Measurements from ENCODE around the gene ZNF792.

Gene ZNF792

DNA sequence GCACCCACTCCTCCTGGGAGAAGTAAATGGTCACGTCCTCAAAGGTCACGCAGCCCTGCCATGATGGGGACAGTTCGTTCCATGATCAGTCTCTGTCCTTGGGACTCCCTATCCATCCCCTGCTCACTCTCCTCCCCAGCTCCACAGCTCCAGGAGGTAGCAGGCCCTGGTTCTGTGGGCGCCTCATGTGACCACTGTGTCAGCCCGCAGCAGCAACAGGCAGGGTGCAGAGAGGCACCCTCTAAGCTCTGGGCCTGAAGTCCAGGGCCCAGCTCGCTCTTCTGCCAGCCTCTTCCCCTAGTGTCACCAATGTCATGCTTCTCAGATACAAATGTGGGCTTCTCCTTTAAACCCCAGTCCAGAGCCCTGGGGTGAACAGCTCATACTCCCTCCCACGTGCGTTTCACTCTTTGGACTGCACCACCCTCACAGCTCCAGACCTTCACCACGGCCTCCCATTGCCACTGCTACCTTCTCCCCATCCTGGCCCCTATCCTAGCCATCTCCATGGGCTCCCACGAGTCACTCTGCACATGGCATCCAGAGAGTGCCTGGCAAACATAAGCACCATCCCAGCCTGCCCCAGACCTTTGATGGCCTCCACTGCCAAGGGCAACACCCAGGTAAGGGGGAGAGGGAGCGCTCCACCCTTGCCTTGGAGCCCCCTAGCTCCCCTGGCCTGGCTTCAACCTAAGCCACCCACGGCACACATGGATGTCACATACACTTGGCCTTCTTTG is 2.9 kb downstream of the ZNF792 start:
- H3K27me3 ChIP-seq (ENCODE audit: insufficient read depth, low read length): no peaks in the 10 kb centered on the region
- H4K12ac ChIP-seq (ENCODE audit: low read depth, low read length): no peak overlapping the region
- no peak overlapping the region for H2BK5ac ChIP-seq (ENCODE audit: low read depth, low read length, poor library complexity)
- WGBS (ENCODE audit: extremely low coverage, insufficient coverage, insufficient read length): no CpG with 5 or more reads among the region's 12 CpGs
- no peak overlapping the region for H3K18ac ChIP-seq (ENCODE audit: low read length)
- H4K91ac ChIP-seq (ENCODE audit: low read depth, low read length): no peak overlapping the region
- H3K27ac ChIP-seq (ENCODE audit: low read depth, low read length): no peak overlapping the region
- no peak overlapping the region for H3K4me2 ChIP-seq (ENCODE audit: low read length)
- H2BK12ac ChIP-seq (ENCODE audit: low read length): no peak overlapping the region
- no peak overlapping the region for H3K4me3 ChIP-seq (ENCODE audit: low read depth, low read length)
- H2AFZ ChIP-seq (ENCODE audit: insufficient read depth, low read length, poor library complexity): no peak overlapping the region
- peaks cover 23 to 37% of the 10 kb centered on the region in 2 experiments for H3K36me3 ChIP-seq (ENCODE audit: control insufficient read depth in 1 of 2, insufficient read depth in 2 of 2, low read length in 2 of 2)
- H3K14ac ChIP-seq (ENCODE audit: low read length): no peak overlapping the region
- peaks cover 3% of the 10 kb centered on the region for H3K79me2 ChIP-seq (ENCODE audit: control insufficient read depth, insufficient read depth, low read length, poor library complexity)
- H3K23ac ChIP-seq (ENCODE audit: low read length): no peak overlapping the region
- H2BK120ac ChIP-seq (ENCODE audit: insufficient read depth, low read length, poor library complexity): no peak overlapping the region
- no peak for DNase-seq
- peaks cover 11 to 13% of the 10 kb centered on the region in 2 experiments for H3K4me1 ChIP-seq (ENCODE audit: control insufficient read depth in 1 of 2, insufficient read depth in 2 of 2, low read length in 2 of 2)
- H4K8ac ChIP-seq (ENCODE audit: low read depth, low read length): no peak overlapping the region
- no peak overlapping the region for H2AK5ac ChIP-seq (ENCODE audit: low read length)
- no peak overlapping the region for H3K4ac ChIP-seq (ENCODE audit: low read depth, low read length)
- H3K9ac ChIP-seq (ENCODE audit: low read length): no peak overlapping the region
- H3K9me3 ChIP-seq (ENCODE audit: insufficient read depth, low read depth, low read length): peaks cover 37% of the 10 kb centered on the region
- peaks cover 7% of the 10 kb centered on the region for H3K79me1 ChIP-seq (ENCODE audit: low read length)

- Histone ChIP-seq H4K12ac (ENCODE audit: low read depth, low read length) (no peak overlapping the region), H3K18ac (ENCODE audit: low read length) (no peak overlapping the region), H3K79me2 (ENCODE audit: control insufficient read depth, insufficient read depth, low read length, poor library complexity) (peaks cover 3% of the 10 kb centered on the region), H2BK120ac (ENCODE audit: insufficient read depth, low read length, poor library complexity) (no peak overlapping the region), H3K4me3 (ENCODE audit: low read depth, low read length) (no peak overlapping the region), H2AFZ (ENCODE audit: insufficient read depth, low read length, poor library complexity) (no peak overlapping the region), H2AK5ac (ENCODE audit: low read length) (no peak overlapping the region), H3K23ac (ENCODE audit: low read length) (no peak overlapping the region), H3K36me3 (ENCODE audit: control insufficient read depth in 1 of 2, insufficient read depth in 2 of 2, low read length in 2 of 2) (peaks cover 23 to 37% of the 10 kb centered on the region in 2 experiments), H3K14ac (ENCODE audit: low read length) (no peak overlapping the region), H3K27me3 (ENCODE audit: insufficient read depth, low read length) (no peaks in the 10 kb centered on the region), H3K9ac (ENCODE audit: low read length) (no peak overlapping the region), H3K4me2 (ENCODE audit: low read length) (no peak overlapping the region), H4K8ac (ENCODE audit: low read depth, low read length) (no peak overlapping the region), H2BK12ac (ENCODE audit: low read length) (no peak overlapping the region), H4K91ac (ENCODE audit: low read depth, low read length) (no peak overlapping the region), H3K27ac (ENCODE audit: low read depth, low read length) (no peak overlapping the region), H2BK5ac (ENCODE audit: low read depth, low read length, poor library complexity) (no peak overlapping the region), H3K9me3 (ENCODE audit: insufficient read depth, low read depth, low read length) (peaks cover 37% of the 10 kb centered on the region), H3K4ac (ENCODE audit: low read depth, low read length) (no peak overlapping the region), H3K4me1 (ENCODE audit: control insufficient read depth in 1 of 2, insufficient read depth in 2 of 2, low read length in 2 of 2) (peaks cover 11 to 13% of the 10 kb centered on the region in 2 experiments), H3K79me1 (ENCODE audit: low read length) (peaks cover 7% of the 10 kb centered on the region)
- no CpG with 5 or more reads among the region's 8 CpGs for WGBS (ENCODE audit: extremely low coverage, insufficient coverage, insufficient read length)
- DNase-seq: no peak
Measured at GRCh38 chr19:34960103-34960805, 3.8 kb downstream of the ZNF792 start.

GRCh38 chr19:34959021-34959420 is 5.0 kb downstream of the ZNF792 start:
- Histone ChIP-seq H2BK120ac (ENCODE audit: insufficient read depth, low read length, poor library complexity) (no peak overlapping the region), H2BK12ac (ENCODE audit: low read length) (no peak overlapping the region), H2AK5ac (ENCODE audit: low read length) (no peak overlapping the region), H3K18ac (ENCODE audit: low read length) (no peak overlapping the region), H3K14ac (ENCODE audit: low read length) (no peak overlapping the region), H3K36me3 (ENCODE audit: control insufficient read depth in 1 of 2, insufficient read depth in 2 of 2, low read length in 2 of 2) (peaks cover 23 to 37% of the 10 kb centered on the region in 2 experiments), H3K79me2 (ENCODE audit: control insufficient read depth, insufficient read depth, low read length, poor library complexity) (peaks cover 3% of the 10 kb centered on the region), H3K79me1 (ENCODE audit: low read length) (peaks cover 6% of the 10 kb centered on the region), H2BK5ac (ENCODE audit: low read depth, low read length, poor library complexity) (no peak overlapping the region), H4K12ac (ENCODE audit: low read depth, low read length) (no peak overlapping the region), H2AFZ (ENCODE audit: insufficient read depth, low read length, poor library complexity) (no peak overlapping the region), H3K4ac (ENCODE audit: low read depth, low read length) (no peak overlapping the region), H3K27ac (ENCODE audit: low read depth, low read length) (no peak overlapping the region), H4K8ac (ENCODE audit: low read depth, low read length) (no peak overlapping the region), H3K4me3 (ENCODE audit: low read depth, low read length) (no peak overlapping the region), H3K4me1 (ENCODE audit: control insufficient read depth in 1 of 2, insufficient read depth in 2 of 2, low read length in 2 of 2) (peaks cover 11 to 13% of the 10 kb centered on the region in 2 experiments), H4K91ac (ENCODE audit: low read depth, low read length) (no peak overlapping the region), H3K23ac (ENCODE audit: low read length) (no peak overlapping the region), H3K27me3 (ENCODE audit: insufficient read depth, low read length) (no peaks in the 10 kb centered on the region), H3K9me3 (ENCODE audit: insufficient read depth, low read depth, low read length) (peaks cover 37% of the 10 kb centered on the region), H3K4me2 (ENCODE audit: low read length) (no peak overlapping the region), H3K9ac (ENCODE audit: low read length) (no peak overlapping the region)
- no peak for DNase-seq
- no CpG with 5 or more reads among the region's 7 CpGs for WGBS (ENCODE audit: extremely low coverage, insufficient coverage, insufficient read length)

DNA sequence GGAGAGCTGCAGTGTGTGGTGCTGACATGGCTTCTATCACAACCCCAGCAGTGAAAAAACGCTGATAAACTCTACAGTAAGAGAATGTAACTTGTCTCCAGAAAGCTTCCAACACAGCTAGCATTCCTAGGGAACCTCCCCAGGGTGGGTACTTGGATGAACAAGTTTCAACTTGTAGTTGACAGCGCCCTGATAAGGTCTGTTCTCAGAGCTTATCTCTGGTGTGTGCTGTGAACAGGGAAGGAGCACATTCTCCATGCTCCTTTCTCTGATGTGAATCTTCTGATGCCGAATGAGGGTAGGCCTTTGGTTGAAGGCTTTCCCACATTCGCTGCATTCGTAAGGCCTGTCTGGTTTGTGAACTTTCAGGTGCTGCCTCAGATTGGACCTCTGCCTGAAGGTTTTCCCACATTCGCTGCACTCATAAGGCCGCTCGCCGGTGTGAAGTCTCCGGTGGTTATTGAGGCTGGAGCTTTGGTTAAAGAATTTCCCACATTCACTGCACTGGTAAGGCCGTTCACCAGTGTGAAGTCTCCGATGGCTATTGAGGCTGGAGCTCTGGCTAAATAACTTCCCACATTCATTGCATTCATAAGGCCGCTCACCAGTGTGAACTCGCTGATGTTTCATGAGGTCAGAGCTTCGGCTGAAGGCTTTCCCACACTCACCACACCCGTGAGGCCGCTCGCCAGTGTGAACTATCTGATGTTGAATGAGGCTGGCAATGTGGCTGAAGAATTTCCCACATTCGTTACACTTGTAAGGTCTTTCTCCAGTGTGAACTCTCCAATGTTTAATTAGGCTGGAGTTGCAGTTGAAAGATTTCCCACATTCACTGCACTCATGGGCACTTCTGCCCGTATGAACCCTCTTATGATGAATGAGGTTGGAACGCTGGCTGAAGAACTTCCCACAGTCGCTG is 5.9 kb downstream of the ZNF792 start:
- Histone ChIP-seq H3K9me3 (ENCODE audit: insufficient read depth, low read depth, low read length) (peaks cover 37% of the 10 kb centered on the region), H3K4me3 (ENCODE audit: low read depth, low read length) (no peak overlapping the region), H2BK120ac (ENCODE audit: insufficient read depth, low read length, poor library complexity) (no peak overlapping the region), H3K9ac (ENCODE audit: low read length) (no peak overlapping the region), H3K23ac (ENCODE audit: low read length) (no peak overlapping the region), H2BK12ac (ENCODE audit: low read length) (no peak overlapping the region), H3K27ac (ENCODE audit: low read depth, low read length) (no peak overlapping the region), H4K91ac (ENCODE audit: low read depth, low read length) (no peak overlapping the region), H3K27me3 (ENCODE audit: insufficient read depth, low read length) (no peaks in the 10 kb centered on the region), H4K12ac (ENCODE audit: low read depth, low read length) (no peak overlapping the region), H2AK5ac (ENCODE audit: low read length) (no peak overlapping the region), H3K36me3 (ENCODE audit: control insufficient read depth in 1 of 2, insufficient read depth in 2 of 2, low read length in 2 of 2) (peaks cover 23 to 37% of the 10 kb centered on the region in 2 experiments), H3K4ac (ENCODE audit: low read depth, low read length) (no peak overlapping the region), H4K8ac (ENCODE audit: low read depth, low read length) (no peak overlapping the region), H3K79me1 (ENCODE audit: low read length) (no peaks in the 10 kb centered on the region), H3K4me2 (ENCODE audit: low read length) (no peak overlapping the region), H3K18ac (ENCODE audit: low read length) (no peak overlapping the region), H3K4me1 (ENCODE audit: control insufficient read depth in 1 of 2, insufficient read depth in 2 of 2, low read length in 2 of 2) (peaks cover 7 to 8% of the 10 kb centered on the region in 2 experiments), H2AFZ (ENCODE audit: insufficient read depth, low read length, poor library complexity) (no peak overlapping the region), H3K79me2 (ENCODE audit: control insufficient read depth, insufficient read depth, low read length, poor library complexity) (no peaks in the 10 kb centered on the region), H3K14ac (ENCODE audit: low read length) (no peak overlapping the region), H2BK5ac (ENCODE audit: low read depth, low read length, poor library complexity) (no peak overlapping the region)
- WGBS (ENCODE audit: extremely low coverage, insufficient coverage, insufficient read length): no CpG with 5 or more reads among the region's 22 CpGs
- no peak for DNase-seq

Data from trophoblast cell (in vitro differentiated cells and primary cell).